Kidney tubule cell (primary cell): ENCODE data around the gene VPS51.
A peak's percentile ranks its signal among the peaks of the same experiment; 100 is the strongest.
"Not testable (repeated sequence)": the region's sequence is repeated elsewhere in the genome, so short reads cannot be mapped to it uniquely, and the experiment has no call there.

ENCODE experiments used
- DNase-seq: peaks from one replicate; pipeline ENCODE4 v3.0.0-alpha.2; 2018; ENCODE audit warnings: low spot score

The VPS51 gene

DNA sequence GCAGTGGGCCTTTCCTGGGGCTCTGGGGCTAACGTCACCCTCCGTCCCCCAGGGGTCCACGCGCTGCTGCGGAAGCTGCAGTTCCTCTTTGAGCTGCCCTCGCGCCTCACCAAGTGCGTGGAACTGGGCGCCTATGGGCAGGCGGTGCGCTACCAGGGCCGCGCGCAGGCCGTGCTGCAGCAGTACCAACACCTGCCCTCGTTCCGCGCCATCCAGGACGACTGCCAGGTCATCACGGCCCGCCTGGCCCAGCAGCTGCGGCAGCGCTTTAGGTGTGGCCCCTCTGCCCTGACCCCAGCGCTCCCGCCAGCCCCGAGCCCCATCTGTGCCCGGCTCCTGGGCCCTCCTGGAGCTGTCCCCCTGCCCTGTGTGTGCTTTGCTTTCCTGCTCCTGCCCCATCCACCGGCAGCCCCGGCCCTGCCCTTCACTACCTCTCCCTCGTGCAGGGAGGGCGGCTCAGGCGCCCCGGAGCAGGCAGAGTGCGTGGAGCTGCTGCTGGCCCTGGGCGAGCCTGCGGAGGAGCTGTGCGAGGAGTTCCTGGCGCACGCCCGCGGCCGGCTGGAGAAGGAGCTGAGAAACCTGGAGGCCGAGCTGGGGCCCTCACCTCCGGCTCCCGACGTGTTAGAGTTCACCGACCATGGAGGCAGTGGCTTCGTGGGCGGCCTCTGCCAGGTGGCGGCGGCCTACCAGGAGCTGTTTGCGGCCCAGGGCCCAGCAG is 11.9 kb downstream of the VPS51 start:
- no peak for DNase-seq

DNA sequence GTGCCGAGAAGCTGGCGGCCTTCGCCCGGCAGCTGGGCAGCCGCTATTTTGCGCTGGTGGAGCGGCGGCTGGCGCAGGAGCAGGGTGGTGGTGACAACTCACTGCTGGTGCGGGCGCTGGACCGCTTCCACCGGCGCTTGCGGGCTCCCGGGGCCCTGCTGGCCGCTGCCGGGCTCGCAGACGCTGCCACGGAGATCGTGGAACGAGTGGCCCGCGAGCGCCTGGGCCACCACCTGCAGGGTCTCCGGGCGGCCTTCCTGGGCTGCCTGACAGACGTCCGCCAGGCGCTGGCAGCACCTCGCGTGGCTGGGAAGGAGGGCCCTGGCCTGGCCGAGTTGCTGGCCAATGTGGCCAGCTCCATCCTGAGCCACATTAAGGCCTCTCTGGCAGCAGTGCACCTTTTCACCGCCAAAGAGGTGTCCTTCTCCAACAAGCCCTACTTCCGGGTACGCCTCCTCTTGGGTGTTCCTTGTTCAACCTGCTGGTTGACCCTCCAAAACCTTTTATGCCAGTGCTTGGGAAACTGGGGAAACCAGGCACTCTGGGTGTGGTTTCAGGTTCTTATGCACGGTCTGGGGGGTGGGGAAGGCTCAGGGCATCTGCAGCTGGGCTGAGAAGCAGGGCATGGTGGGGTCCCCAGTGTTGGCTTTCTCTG is 12.6 kb downstream of the VPS51 start:
- no peak for DNase-seq

DNA sequence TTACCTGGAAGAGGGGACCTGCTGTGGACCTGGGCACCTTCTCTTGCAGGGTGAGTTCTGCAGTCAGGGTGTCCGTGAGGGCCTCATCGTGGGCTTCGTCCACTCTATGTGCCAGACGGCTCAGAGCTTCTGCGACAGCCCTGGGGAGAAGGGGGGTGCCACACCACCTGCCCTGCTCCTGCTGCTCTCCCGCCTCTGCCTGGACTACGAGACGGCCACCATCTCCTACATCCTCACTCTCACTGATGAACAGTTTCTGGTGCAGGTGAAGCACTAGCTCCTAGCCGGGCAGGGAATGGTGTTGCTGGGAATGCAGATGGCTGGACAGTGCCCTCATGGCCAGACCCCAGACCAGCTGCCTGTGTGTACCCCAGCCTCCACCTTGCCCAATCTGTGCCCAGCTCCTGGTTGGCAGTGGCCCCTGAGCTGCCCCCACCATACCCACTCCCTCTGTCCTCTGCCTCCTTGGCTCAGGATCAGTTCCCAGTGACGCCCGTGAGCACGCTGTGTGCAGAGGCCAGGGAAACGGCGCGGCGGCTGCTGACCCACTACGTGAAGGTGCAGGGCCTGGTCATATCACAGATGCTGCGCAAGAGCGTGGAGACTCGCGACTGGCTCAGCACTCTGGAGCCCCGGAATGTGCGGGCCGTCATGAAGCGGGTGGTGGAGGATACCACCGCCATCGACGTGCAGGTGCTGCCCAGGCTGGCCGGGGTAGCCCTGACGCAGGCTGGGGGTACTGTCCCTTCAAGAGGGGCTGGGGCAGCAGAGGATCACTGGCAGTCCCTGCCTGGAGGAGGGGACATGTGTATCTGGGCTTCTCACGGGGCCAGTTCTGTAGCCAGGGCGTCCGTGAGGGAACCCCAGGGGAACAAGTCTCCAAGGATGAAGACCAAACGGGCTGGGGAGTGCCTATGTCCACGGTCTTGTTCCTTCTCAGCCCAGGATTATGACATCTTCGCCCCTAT is 13.5 kb downstream of the VPS51 start:
- no peak for DNase-seq

DNA sequence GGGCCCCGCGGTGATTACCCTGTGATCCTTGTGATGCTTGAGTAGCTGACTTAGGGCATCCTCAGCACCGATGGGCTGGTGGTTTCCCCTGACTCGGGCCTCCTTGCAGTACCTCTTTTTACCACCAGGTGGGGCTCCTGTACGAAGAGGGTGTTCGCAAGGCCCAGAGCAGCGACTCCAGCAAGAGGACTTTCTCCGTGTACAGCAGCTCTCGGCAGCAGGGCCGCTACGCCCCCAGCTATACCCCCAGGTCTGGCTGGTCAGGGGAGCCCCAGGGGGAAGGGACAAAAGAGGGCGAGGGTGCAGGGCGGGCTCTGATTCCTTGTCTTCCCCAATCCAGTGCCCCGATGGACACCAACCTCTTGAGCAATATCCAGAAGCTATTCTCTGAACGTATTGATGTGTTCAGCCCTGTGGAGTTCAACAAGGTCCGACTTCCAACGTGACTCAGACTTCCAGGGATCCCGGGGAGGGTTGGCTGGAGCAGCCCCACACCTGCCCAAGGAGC is 14.4 kb downstream of the VPS51 start:
- DNase-seq, result peak; percentile 85

DNA sequence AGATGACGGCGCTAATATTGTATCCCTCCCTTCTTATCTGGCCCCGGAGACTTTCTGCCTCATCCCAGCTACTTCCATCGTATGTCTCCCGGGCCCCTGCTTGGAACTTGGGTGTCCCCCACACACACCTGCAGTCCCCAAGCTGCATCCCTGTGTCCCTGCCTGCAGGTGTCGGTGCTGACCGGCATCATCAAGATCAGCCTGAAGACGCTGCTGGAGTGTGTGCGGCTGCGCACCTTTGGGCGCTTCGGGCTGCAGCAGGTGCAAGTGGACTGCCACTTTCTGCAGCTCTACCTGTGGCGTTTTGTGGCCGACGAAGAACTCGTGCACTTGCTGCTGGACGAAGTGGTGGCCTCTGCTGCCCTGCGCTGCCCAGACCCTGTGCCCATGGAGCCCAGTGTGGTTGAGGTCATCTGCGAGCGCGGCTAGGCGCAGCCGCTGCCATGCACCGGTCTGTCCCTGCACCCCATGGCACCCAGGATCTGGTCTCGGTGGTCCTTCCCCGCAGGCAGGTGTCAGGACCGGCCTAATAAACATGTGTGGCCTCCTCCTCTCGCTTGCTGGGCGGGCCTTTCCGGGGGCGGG is 15.2 kb downstream of the VPS51 start:
- DNase-seq, result no peak

DNA sequence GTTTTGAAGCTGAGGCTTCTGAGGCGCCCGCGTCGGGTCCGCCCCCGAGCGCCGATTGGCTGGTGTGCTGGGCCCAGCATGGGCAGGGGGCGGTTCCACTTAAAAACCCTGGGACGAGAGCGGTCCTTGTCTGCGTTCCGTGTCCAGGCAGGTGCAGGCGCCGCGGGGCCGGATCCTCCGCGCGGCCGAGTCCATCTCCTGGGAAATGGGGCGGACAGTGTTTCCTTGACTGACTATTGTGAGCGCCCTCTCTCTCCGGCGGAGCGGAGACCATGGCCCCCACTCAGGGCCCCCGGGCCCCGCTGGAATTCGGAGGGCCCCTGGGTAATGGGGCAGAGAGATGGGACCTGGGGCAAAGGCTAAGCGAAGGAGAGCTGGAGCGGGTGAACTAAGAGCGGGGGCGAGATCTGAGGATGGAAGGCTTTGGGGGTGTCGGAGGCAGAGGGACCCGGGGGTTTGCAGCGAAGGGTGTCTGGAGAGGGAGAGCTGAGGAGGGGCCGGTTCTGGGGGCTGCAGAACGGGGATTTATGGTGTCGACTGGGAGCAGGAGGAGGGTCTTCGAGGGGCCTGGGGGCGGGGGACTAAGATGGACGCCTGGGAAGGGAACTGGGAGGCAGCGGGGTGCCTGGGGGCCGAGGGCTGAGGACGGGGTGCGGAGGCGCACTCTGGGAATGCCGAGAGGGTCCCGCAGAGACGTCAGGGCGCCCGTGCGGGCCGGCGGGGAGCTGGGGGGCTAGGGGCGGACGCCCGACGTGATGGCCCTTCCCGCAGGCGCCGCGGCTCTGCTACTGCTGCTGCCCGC is 15.9 kb downstream of the VPS51 start, which contains the start of gene TM7SF2:
TSS of gene TM7SF2 (plus strand) at position 129 of the 802 bp plus-strand sequence. CDS start at position 273, 144 bp downstream.
- peak; percentile 96 for DNase-seq

DNA sequence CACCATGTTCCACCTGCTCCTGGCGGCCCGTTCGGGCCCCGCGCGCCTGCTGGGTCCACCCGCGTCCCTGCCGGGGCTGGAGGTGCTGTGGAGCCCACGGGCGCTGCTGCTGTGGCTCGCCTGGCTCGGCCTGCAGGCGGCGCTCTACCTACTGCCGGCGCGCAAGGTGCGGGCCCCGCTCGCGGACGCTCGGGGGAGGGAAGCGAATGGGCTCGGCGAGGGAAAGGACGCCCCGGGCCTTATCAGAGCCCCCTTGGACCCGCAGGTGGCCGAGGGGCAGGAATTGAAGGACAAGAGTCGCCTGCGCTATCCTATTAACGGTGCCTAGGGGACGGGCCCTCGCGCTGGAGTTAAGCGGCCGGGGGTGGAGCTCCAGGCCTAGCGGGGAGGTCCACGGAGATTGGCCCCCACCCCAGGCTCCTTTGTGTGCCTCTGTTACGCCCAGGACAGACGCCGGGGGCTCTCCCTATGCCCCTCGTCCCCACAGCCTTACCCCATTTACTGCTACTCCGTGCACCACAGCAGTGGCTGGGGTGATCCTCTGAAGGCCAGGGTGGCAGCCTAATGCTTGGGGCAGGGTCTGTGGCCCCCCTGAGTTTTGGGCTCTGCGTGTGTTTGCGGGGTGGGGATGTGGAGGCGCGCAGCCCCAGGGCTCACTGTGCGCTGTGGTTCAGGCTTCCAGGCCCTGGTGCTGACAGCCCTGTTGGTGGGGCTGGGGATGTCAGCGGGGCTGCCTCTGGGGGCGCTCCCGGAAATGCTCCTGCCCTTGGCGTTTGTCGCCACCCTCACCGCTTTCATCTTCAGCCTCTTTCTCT is 16.7 kb downstream of the VPS51 start:
- peak; percentile 62 for DNase-seq

DNA sequence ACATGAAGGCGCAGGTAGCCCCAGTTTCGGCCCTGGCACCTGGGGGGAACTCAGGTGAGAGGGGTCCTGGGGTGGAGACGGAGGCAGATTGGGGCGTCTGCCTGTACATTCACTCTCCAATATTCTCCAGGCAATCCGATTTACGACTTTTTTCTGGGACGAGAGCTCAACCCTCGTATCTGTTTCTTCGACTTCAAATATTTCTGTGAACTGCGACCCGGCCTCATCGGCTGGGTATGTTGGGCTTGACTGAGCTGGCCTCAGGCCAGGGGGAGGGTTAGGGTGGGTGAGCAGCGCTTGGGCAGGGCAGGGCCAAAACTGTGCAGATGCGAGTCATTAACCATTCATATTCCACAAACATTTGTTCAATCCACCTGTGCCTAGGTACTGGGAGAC is 17.3 kb downstream of the VPS51 start:
- DNase-seq, result peak; percentile 87

- DNase-seq, result peak; percentile 71
Observed at GRCh38 chr11:65113839-65114238, 17.8 kb downstream of the VPS51 start.

GRCh38 chr11:65114538-65115171 is 18.6 kb downstream of the VPS51 start:
- DNase-seq, result no peak

- no peak for DNase-seq
Observed at GRCh38 chr11:65115361-65116082, 19.5 kb downstream of the VPS51 start.

DNA sequence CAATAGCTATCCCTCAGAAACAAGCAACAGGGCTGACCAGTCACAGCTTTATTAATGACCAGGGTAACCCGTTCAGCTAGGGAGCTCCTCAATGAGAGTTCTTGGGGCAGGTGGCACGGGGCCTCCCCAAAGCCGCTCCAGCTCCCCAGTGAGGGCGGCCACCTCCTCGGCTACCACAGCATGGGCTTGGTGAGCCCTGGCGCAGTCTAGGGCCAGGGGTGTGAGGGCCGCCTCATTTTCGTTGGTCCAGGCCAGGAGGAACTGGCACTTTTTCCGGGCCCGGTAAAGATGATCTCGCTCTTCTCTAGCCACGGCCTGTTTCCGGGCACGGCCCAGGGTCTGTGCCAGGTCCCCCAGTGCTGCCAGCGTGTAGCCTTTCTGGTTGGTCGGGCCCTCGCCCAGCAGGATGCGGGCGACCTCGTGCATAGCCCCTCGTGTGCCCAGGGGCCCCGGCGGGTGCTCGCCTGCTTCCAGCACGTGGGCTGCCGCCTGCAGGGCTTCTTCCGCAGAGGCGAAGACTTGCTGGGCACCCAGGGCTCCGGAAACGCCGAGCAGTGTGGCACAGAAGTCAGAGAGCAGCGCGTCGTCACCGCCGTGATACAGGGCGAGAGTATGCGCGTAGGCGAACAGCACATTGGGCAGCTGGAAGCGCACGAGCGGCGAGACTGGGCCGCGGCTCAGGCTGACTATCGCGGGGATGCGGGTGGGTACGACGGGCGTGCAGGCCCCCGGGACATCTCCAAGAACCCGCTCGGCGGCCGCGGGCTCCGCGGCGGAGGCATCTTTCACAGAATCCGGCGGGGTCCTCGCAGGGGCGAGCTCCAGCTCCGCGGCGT is 20.6 kb downstream of the VPS51 start:
- peak; percentile 79 for DNase-seq

- DNase-seq, result peak; percentile 99
Observed at GRCh38 chr11:65117206-65118096, 21.4 kb downstream of the VPS51 start, which contains the start of gene ZNHIT2. TSS of gene ZNHIT2 (minus strand) at chr11:65117701. CDS start at chr11:65117653, 48 bp downstream.

DNA sequence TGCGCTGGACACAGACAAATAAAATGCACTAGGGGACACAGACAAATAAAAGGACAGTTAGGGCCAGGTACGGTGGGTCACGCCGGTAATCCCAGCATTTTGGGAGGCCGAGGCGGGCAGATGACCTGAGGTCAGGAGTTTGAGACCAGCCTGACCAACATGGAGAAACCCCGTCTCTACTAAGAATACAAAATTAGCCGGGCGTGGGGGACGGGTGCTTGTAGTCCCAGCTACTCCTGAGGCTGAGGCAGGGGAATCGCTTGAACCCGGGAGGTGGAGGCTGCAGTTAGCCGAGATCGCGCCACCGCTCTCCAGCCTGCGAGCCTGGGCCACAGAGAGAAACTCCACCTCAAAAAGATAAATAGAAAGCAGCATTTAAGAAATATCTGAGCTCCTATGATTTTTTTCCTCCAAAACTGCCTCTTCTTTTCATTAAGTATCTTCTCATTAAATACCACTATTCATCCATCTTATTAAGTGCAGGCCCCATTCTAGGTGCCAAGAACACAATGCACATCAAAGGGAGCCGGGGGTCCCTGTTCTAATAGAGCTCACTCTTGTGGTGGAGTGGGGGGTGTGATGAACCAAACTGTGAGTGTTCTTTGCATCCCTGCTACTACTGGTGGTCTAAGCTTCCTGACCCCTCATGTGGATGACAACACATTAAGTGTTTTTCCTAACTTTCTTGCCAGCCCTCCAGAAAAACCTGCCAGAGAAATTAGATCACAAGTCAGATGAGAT is 22.3 kb downstream of the VPS51 start:
- no peak for DNase-seq

- not testable (repeated sequence) for DNase-seq
Observed at GRCh38 chr11:65118891-65119669, 23.1 kb downstream of the VPS51 start.
